Urothelium cell line (cell line): ENCODE results near the gene TLE3.
A peak's percentile ranks its signal among the peaks of the same experiment; 100 is the strongest.

ENCODE experiments used
- DNase-seq: peaks from one replicate; pipeline ENCODE4 v3.0.0; 2011; ENCODE audit warnings: low spot score, mixed read lengths
- FAIRE-seq: peaks from 2 replicates; lab custom pipeline; 2011; peaks lifted over from hg19 to GRCh38; lab: Jason Lieb, UNC

The TLE3 gene

GRCh38 chr15:70034596-70034995 is 63.1 kb downstream of the TLE3 start:
- DNase-seq (no peak), FAIRE-seq (no peak)

GRCh38 chr15:70034141-70034540 is 63.6 kb downstream of the TLE3 start:
- peak; percentile 17 for FAIRE-seq

GRCh38 chr15:70033529-70034140 is 64.1 kb downstream of the TLE3 start:
- FAIRE-seq = peak; percentile 83
- DNase-seq = no peak

More at GRCh38 chr15:70034141-70034540, 63.6 kb downstream of the TLE3 start:
- no peak for DNase-seq

- DNase-seq = no peak
- FAIRE-seq = no peak
These were observed 64.6 kb downstream of the TLE3 start for GRCh38 chr15:70033109-70033508.

GRCh38 chr15:70032509-70032908 is 65.2 kb downstream of the TLE3 start:
- DNase-seq (no peak), FAIRE-seq (no peak)

- FAIRE-seq = no peak
- no peak for DNase-seq
These were observed 66.0 kb downstream of the TLE3 start for GRCh38 chr15:70031713-70032112.

- DNase-seq (no peak), FAIRE-seq (no peak)
These were observed 66.5 kb downstream of the TLE3 start for GRCh38 chr15:70031261-70031660.

GRCh38 chr15:70030851-70031250 is 66.9 kb downstream of the TLE3 start:
- no peak for DNase-seq
- no peak for FAIRE-seq

- FAIRE-seq = no peak
- no peak for DNase-seq
These were observed 68.4 kb downstream of the TLE3 start for GRCh38 chr15:70029297-70029701.

- no peak for DNase-seq
- no peak for FAIRE-seq
These were observed 70.2 kb downstream of the TLE3 start for GRCh38 chr15:70027518-70027917.

GRCh38 chr15:70026991-70027390 is 70.7 kb downstream of the TLE3 start:
- FAIRE-seq (no peak), DNase-seq (no peak)

- DNase-seq (no peak), FAIRE-seq (no peak)
These were observed 72.1 kb downstream of the TLE3 start for GRCh38 chr15:70025413-70026296.

- FAIRE-seq (no peak), DNase-seq (no peak)
These were observed 73.2 kb downstream of the TLE3 start for GRCh38 chr15:70024521-70024920.

GRCh38 chr15:70023769-70024491 is 73.8 kb downstream of the TLE3 start:
- FAIRE-seq (no peak), DNase-seq (peak; percentile 51)

GRCh38 chr15:70023064-70023768 is 74.5 kb downstream of the TLE3 start:
- DNase-seq = peak; percentile 81
- FAIRE-seq = peak; percentile 88

GRCh38 chr15:70020229-70020628 is 77.5 kb downstream of the TLE3 start:
- DNase-seq (no peak), FAIRE-seq (no peak)

- no peak for DNase-seq
- FAIRE-seq = no peak
These were observed 78.8 kb downstream of the TLE3 start for GRCh38 chr15:70018646-70019600.

GRCh38 chr15:70017801-70018200 is 79.9 kb downstream of the TLE3 start:
- DNase-seq (no peak), FAIRE-seq (no peak)

- FAIRE-seq (no peak), DNase-seq (no peak)
These were observed 80.7 kb downstream of the TLE3 start for GRCh38 chr15:70017025-70017424.

- FAIRE-seq (no peak), DNase-seq (no peak)
These were observed 81.2 kb downstream of the TLE3 start for GRCh38 chr15:70016511-70016994.
